RWPE1 (cell line): ENCODE data around the gene SULT1A2.
"Not testable (repeated sequence)": the region's sequence is repeated elsewhere in the genome, so short reads cannot be mapped to it uniquely, and the experiment has no call there.

Source experiments
- CTCF ChIA-PET: fragments of 350-600 bp; sonication (Branson Sonifier 250); formaldehyde crosslinking; extraction: SDS; loops from one replicate; lab custom pipeline; 2021; lab: Yijun Ruan, JAX
- POLR2A ChIA-PET: fragments of 400-600 bp; formaldehyde crosslinking; extraction: SDS; loops from one replicate; lab custom pipeline; 2020; ENCODE audit warnings: antibody characterized with exemption; ENCODE audit not compliant: low non-redundant PET; lab: Yijun Ruan, JAX
- DNase-seq: peaks from one replicate; pipeline ENCODE4 v3.0.0; 2012; ENCODE audit warnings: low spot score
- H3K27ac ChIP-seq: fragments of 450-650 bp; 2 replicates; pipeline ENCODE4 v1.5.1; 2017
- TF ChIP-seq, protein P1 (sequence below): fragments of 450-650 bp; conservative IDR thresholded peaks from 2 replicates; pipeline ENCODE4 v1.5.1; 2017; ENCODE audit warnings: low read depth, mild to moderate bottlenecking

The SULT1A2 gene

DNA sequence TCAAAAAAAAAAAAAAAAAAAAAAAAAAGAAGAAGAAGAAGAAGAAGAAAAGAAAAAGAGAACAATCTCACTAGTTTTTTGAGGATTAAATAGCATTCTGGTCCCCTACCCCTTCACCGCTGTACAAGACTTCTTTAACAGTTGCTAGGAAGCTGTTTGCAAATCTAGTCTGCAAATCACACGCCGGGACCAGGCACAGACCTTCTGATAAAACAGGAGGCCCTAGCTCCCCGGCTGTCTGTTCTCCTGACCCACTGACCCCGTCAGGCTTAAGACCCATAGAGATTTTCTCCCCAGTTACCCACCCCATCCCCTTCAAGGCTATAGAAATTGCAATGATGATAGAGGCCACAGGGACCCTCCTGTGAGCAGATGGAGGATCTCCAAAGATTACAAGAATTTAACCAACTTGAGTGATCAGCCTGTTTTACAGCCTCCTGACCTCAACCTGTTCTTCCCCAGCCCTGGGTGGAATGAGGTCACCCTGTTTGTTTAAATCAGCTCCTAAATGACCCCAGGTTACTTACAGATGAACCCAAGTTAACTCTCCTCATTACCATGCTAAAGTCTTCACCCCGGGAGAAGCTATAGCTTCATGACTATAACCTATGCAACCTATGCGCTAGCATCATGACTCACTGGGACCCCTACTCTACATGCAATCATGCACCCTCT is 24.8 kb upstream of the SULT1A2 start:
- CTCF ChIA-PET: no interaction called here
- POLR2A ChIA-PET: interaction anchor here (0.7 kb wide), 1 partner anchor 35 kb away, joined by 6 read pairs; no protein-coding TSS in a partner anchor
- TF ChIP-seq, protein P1, sequence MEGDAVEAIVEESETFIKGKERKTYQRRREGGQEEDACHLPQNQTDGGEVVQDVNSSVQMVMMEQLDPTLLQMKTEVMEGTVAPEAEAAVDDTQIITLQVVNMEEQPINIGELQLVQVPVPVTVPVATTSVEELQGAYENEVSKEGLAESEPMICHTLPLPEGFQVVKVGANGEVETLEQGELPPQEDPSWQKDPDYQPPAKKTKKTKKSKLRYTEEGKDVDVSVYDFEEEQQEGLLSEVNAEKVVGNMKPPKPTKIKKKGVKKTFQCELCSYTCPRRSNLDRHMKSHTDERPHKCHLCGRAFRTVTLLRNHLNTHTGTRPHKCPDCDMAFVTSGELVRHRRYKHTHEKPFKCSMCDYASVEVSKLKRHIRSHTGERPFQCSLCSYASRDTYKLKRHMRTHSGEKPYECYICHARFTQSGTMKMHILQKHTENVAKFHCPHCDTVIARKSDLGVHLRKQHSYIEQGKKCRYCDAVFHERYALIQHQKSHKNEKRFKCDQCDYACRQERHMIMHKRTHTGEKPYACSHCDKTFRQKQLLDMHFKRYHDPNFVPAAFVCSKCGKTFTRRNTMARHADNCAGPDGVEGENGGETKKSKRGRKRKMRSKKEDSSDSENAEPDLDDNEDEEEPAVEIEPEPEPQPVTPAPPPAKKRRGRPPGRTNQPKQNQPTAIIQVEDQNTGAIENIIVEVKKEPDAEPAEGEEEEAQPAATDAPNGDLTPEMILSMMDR: no peak
- no peak for DNase-seq
- no peak overlapping the region for H3K27ac ChIP-seq

GRCh38 chr16:28620316-28620715 is 23.5 kb upstream of the SULT1A2 start:
- POLR2A ChIA-PET: not testable (repeated sequence)
- CTCF ChIA-PET: interaction anchor here (0.6 to 0.7 kb wide), 2 partner anchors 17 to 214 kb away, joined by 3 to 6 read pairs; no protein-coding TSS in a partner anchor

DNA sequence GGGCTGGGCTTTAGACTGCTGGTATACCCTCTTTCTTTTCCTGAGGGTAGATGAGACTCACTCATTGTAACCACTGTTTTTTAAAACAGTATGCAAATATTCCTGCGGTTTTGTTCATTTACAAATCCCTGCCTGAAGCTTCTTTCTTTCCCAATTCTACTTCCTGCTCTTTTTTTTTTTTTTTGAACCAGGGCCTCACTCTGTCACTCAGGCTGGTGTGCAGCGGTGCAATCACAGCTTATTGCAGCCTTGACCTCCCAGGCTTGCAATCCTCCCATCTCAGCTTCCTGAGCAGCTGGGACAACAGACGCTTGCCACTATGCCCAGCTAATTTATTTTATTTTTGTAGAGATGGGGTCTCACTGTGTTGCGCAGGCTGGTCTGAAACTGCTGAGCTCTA is 21.0 kb upstream of the SULT1A2 start:
- ChIA-PET POLR2A (no interaction called here), CTCF (no interaction called here)
- DNase-seq: no peak
- TF ChIP-seq, protein P1: no peak
- H3K27ac ChIP-seq: no peak overlapping the region; the same call in 1 of the 2 replicates

More at GRCh38 chr16:28620316-28620715, 23.5 kb upstream of the SULT1A2 start:
- not testable (repeated sequence) for H3K27ac ChIP-seq, DNase-seq

GRCh38 chr16:28616636-28617035 is 19.8 kb upstream of the SULT1A2 start:
- peak overlapping the region; percentile 27; the same call in 1 of the 2 replicates for H3K27ac ChIP-seq
- ChIA-PET CTCF (interaction anchor here (0.6 to 1.4 kb wide), 5 partner anchors 62 to 1391 kb away, joined by 3 to 5 read pairs (median 4); no protein-coding TSS in a partner anchor), POLR2A (no interaction called here)
- no peak for DNase-seq
- TF ChIP-seq, protein P1: no peak

DNA sequence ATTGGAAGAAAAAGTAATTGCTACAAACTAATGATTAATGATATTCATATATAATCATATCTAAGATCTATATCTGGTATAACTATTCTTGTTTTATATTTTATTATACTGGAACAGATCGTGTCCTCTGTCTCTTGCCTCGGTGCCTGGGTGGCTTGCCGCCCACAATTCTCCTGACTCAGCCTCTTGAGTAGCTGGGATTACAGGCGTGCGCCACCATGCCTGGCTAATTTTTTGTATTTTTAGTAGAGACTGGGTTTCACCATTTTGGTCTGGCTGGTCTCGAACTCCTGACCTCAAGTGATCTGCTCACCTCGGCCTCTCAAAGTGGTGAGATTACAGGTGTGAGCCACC is 19.4 kb upstream of the SULT1A2 start:
- DNase-seq, POLR2A ChIA-PET: not testable (repeated sequence)
- CTCF ChIA-PET: interaction anchor here (0.6 to 1.4 kb wide), 3 partner anchors 294 to 1391 kb away, joined by 3 to 5 read pairs (median 5); no protein-coding TSS in a partner anchor
- TF ChIP-seq, protein P1: peak; percentile 25
- H3K27ac ChIP-seq: 0 out of 2 replicates have a peak overlapping the region, but pooled peaks have one; percentile 27

DNA sequence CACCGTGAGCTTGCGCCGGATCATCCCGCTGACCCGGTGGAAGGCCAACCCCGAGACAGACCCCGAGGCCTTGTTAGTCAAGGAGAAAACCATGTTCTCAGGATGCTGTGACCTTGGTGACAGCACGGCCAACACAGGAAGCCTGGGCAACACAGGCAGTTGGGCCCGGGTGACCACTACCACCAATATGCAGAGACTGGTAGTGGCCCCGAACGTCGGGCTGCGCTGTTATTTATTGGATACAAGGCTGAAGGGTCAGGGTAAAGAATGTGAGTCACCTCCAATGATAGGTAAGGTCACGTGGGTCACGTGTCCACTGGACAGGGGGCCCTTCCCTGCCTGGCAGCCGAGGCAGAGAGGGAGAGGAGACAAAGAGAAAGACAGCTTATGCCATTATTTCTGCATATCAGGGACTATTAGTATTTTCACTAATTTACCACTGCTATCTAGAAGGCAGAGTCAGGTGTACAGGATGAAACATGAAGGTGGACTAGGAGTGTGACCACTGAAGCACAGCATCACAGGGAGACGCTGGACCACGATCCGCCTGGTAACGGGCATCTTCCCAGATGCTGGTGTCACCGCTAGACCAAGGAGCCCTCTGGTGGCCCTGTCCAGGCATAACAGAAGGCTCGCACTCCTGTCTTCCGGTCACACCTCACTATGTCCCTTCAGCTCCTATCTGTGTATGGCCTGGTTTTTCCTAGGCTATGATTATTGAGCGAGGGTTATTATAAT is 18.8 kb upstream of the SULT1A2 start:
- POLR2A ChIA-PET, H3K27ac ChIP-seq, DNase-seq: not testable (repeated sequence)
- TF ChIP-seq, protein P1: peak; percentile 76
- CTCF ChIA-PET: interaction anchor here (1.4 kb wide), 1 partner anchor 294 kb away, joined by 3 read pairs; no protein-coding TSS in a partner anchor

DNA sequence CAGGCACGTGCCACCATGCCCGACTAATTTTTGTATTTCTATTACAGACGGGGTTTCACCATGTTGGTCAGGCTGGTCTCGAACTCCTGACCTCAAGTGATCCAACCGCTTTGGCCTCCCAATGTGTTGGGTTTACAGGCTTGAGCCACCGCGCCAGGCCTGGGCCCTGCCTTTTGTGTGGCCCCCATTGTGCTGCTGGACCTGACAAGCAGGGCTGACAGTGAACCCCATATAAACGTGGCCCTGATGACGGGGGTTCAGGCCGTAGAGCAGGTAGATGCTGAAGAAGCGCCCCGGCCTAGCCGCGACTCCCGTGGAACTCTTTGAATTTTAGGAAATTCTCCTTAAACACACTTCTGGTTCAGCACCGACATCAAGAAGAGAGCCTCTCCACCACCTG is 17.7 kb upstream of the SULT1A2 start:
- CTCF ChIA-PET, POLR2A ChIA-PET, DNase-seq, H3K27ac ChIP-seq: not testable (repeated sequence)

DNA sequence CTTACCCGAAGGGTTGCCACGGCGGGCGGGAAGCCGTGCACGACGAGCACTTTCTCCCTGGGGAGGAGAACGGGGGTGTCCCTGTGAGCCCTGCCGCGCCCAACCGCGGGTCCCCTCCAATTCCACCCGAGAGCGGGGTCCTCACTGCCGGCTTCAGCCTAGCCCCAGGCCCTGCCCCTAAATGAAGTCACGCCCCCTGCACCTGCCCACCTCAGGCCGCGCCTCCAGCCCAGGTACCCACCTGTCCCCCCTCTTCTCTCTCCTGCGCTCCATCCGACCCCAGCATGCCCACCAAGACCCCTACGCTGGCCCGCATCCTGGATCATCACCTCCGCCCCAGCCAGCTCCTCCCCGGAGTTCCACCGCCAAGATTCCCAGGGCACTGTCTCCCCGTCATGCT is 17.1 kb upstream of the SULT1A2 start:
- H3K27ac ChIP-seq, DNase-seq, POLR2A ChIA-PET, CTCF ChIA-PET: not testable (repeated sequence)

DNA sequence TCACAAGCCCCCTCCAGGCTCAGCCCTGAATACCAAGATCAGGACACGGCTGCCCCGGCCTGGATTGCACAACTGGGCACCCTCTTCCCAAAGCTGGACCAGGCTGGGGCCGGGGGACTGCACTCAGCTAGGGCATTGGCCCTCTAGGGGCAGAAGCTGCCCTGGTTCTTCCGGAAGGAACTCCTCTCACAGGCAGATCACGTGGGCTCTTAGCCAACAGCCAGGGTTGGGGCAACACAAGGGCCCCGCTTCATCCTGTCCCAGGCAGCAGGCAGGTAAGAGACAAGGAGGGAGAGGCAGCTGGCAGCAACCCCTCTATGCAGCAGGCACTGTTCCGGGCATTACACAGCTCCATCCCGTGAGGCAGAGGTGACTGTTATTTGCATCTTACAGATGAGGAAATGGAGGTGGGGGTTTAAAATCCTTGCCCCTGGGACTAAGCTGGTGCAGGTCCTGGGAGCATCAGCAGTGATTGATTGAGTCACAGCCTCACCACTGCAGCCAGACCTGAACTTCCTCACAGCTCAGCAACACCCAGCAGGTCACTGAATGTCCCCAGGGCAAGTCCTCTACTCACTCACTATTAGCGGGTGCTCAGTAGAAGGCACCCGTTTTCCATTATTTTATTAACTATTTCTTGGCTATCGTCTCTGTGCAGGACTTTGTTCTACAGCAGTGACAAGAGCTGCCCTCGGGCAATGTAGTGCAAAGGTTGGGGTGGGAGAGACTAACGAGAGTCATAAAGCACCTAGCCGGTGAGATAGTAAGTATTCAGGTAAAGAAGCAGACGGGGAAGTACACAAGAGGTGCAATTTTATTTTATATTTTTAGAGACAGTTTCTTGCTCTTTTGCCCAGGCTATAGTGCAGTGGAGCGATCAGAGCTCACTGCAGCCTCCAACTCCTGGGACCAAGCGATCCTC is 15.8 kb upstream of the SULT1A2 start:
- H3K27ac ChIP-seq, DNase-seq, POLR2A ChIA-PET, CTCF ChIA-PET: not testable (repeated sequence)
